A673 (cell line): ENCODE measurements around the gene HFM1.
"Not testable (repeated sequence)": the region's sequence is repeated elsewhere in the genome, so short reads cannot be mapped to it uniquely, and the experiment has no call there.

Experiments used
- EZH2 ChIP-seq: fragments of 200-600 bp; sonication (generic); IDR thresholded peaks from 2 replicates; pipeline ENCODE4 v1.6.1; 2017; ENCODE audit warnings: borderline replicate concordance, low read depth, mild to moderate bottlenecking, mixed read lengths, antibody characterized with exemption, low read length; ENCODE audit not compliant: poor library complexity, severe bottlenecking
- TF ChIP-seq, protein P1 (sequence below): fragments of 300-800, 200-600 bp; sonication (generic); conservative IDR thresholded peaks from 2 replicates; pipeline ENCODE4 v1.5.1; 2017; ENCODE audit warnings: low read depth, mild to moderate bottlenecking, antibody characterized with exemption, low read length, moderate library complexity, mixed read lengths

DNA sequence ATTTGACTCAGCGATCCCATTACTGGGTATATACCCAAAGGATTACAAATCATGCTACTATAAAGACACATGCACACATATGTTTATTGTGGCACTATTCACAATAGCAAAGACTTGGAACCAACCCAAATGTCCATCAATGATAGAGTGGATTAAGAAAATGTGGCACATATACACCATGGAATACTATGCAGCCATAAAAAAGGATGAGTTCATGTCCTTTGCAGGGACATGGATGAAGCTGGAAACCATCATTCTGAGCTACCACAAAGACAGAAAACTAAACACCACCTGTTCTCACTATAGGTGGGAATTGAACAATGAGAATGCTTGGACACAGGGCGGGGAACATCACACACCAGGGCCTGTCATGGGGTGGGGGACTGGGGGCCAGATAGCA is 43.1 kb upstream of the HFM1 start:
- TF ChIP-seq, protein P1, sequence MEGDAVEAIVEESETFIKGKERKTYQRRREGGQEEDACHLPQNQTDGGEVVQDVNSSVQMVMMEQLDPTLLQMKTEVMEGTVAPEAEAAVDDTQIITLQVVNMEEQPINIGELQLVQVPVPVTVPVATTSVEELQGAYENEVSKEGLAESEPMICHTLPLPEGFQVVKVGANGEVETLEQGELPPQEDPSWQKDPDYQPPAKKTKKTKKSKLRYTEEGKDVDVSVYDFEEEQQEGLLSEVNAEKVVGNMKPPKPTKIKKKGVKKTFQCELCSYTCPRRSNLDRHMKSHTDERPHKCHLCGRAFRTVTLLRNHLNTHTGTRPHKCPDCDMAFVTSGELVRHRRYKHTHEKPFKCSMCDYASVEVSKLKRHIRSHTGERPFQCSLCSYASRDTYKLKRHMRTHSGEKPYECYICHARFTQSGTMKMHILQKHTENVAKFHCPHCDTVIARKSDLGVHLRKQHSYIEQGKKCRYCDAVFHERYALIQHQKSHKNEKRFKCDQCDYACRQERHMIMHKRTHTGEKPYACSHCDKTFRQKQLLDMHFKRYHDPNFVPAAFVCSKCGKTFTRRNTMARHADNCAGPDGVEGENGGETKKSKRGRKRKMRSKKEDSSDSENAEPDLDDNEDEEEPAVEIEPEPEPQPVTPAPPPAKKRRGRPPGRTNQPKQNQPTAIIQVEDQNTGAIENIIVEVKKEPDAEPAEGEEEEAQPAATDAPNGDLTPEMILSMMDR, result not testable (repeated sequence)
- not testable (repeated sequence) for TF ChIP-seq EZH2
